Measurements from ENCODE around the gene RAB8B.

DNA sequence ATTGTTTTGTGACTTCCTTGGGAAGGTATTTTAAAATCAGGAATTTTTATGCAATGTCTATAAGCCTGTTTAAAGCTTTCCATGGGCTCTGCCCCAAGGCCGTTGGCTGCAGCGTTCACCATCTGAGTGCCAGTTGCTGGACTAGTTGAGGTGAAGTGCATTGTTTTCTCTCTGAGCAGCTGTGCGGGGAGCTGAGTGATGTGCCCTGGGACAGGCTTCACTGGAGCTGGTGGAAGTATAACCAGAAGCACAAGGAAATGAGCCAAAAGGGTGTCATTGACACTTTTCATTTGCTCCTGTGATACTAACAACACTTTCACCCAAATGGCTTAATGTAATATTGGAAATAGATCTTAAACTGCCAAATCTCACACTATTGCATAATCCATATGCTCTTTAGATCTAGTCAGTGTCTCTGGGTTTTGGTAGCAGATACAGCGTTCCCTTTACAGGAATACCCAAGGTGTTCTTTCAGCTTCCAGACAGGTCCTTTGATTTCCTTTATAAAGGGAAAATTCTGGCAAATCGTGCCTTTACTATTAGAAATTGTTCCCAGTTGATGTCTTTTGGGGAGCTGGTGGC lies 117.2 kb downstream of the RAB8B start:
- TF ChIP-seq CTCF (IDR thresholded peaks at IDR 0.05), result no peak
- no peak for TF ChIP-seq POLR2A (IDR thresholded peaks at IDR 0.05)
